Measurements from ENCODE around the gene ZNF485.
"Not testable (repeated sequence)": the region's sequence is repeated elsewhere in the genome, so short reads cannot be mapped to it uniquely, and the experiment has no call there.

ZNF485 gene

GRCh38 chr10:43606323-43607198 lies at the start of gene ZNF485:
Gene ZNF485, plus strand, starts transcription at chr10:43606438. Its CDS starts 613 bp downstream, at chr10:43607051.
- peak; percentile 50 for DNase-seq

- DNase-seq: no peak
These were observed 49.0 kb upstream of the ZNF485 start for GRCh38 chr10:43557214-43557613.

- DNase-seq: no peak
These were observed 36.6 kb upstream of the ZNF485 start for GRCh38 chr10:43569681-43570080.

GRCh38 chr10:43570971-43571370 lies 35.3 kb upstream of the ZNF485 start:
- no peak for DNase-seq

- DNase-seq: no peak
These were observed 32.8 kb upstream of the ZNF485 start for GRCh38 chr10:43573250-43574000.

- DNase-seq: peak; percentile 75
These were observed 32.0 kb upstream of the ZNF485 start, which contains the start of gene ZNF239 for GRCh38 chr10:43574001-43574892. Gene ZNF239, minus strand, starts transcription at chr10:43574616. Its CDS starts 16,537 bp downstream, at chr10:43558079.

DNA sequence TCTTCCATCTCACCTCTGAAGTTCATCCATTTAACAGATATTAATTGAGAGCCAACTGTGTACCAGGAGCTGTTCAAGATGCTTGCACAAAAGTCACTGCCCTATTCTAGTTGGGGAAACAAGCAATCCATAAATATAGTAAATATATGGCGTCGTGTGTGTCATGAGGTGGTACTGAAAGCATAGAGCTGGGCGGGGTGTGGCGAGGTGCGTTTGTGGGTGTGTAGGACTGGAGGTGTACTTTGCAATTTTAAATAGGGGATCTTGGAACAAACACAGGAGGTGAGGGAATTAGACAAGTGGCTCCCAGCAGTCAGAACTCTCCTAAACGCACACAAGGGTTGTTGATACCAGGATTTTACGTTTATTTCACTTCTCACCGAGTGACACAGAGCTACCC lies 31.3 kb upstream of the ZNF485 start:
- DNase-seq: no peak

DNA sequence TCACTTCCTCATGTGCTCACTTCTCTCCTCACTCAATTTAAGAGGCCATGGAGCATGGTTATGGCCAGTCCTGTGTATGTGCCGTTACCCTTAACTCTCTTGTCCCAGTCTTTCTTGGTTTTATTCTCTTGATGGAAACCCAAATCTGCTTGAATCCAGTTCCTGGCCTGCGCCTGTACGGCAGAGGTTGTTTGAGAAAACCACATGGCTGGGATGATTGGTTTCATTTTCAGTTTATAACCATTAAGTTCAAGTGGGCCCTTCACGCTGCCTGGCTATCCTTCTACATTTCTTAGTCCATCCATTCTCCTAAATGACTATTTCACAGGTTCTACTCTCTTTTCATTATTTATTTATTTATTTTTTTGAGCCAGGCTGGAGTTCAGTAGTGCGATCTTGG lies 30.2 kb upstream of the ZNF485 start:
- no peak for DNase-seq

DNA sequence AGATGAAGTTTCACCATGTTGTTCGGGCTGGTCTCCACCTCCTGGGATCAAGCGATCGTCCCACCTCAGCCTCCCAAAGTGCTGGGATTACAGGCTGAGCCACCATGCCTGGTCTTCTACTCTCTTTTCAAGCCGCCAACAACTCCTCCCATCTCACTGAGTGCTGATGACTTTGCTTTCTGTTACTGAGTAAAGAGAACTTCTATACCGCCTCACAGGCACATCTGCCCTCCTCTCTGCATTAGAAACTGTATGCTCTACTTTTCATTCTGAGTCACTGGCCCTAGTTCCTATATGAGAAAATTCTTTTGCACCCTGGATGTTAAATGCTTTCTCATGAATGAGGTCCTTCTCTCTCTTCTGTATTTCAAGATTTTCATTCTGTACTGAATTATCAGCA lies 29.7 kb upstream of the ZNF485 start:
- DNase-seq: no peak

GRCh38 chr10:43584051-43584450 lies 22.2 kb upstream of the ZNF485 start:
- no peak for DNase-seq

GRCh38 chr10:43585046-43585445 lies 21.2 kb upstream of the ZNF485 start:
- no peak for DNase-seq

- no peak for DNase-seq
These were observed 20.1 kb upstream of the ZNF485 start for GRCh38 chr10:43585981-43586729.

DNA sequence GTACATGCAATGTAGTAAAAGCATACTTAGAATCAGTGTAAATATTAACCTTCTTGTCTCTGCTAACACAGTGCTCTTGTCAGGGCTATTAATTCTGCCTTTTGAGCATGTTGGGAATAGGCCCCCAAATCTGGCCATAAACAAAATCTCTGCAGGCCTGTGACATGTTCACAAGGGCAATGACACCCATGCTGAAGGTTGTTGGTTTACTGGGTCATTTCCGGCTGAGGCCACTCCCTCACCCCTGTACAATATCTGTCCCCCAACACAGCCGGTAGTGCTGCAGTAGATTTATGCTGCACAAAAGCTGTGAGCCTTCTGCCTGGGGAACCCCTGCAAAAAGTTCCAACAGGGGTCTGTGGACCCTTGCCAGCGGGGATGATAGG lies 19.5 kb upstream of the ZNF485 start:
- not testable (repeated sequence) for DNase-seq

GRCh38 chr10:43591303-43591904 lies 14.8 kb upstream of the ZNF485 start:
- DNase-seq: no peak

DNA sequence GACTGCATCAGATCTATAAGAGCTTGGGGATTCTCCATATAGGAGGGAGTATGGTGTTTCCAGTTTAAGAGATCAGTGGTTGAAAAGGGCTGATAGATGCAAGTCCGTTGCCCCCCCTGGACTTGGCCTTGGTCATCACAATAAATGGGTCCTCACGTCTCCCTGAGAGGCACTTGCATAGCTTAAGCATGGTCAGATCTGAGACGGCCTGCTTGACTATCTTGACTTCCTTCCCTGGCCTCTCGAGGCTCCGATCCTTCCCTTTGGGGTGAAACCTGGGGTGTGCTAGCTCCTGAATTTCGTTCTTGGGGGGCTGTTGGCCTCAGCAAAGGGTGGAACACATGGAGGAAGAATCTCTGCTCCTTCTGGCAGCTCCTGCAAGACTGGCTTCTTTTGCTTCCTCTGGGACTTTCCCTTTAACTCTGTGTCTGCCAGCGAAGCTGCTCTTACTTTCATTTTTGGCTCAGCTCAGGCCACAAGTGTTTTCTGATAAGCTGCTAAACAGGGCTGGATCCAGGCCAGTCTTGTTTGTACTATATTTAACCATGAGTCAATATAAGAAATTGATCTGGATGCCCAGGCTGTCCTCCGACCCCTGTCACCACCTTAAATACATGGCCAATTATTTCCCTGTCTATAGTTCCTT lies 11.2 kb upstream of the ZNF485 start:
- no peak for DNase-seq

DNA sequence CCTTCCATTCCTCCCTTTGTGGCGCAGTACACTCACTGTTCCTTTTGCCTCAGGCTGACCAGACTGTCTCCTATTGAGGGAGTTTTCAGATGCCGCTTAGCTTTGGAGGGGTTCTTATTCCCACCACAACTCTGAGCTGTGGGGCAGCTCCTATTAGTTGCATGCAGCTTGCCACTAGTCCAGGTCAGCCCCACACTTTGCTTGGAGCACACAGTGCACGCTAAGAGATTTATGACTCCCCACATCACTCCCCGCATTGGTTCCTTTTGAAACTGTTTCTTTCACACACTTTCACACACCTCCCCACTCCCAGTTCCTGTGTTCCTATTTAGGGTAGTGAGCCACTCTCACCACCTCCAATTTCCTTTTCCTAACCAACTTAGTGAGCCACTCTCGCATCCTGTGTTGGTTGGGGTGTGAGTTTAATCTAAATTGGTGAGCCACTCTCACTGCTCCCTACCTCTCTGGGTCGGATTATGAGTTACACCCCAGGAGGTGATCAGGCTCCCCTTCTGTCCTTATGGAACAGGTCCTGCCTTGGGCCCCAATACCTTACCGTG lies 10.4 kb upstream of the ZNF485 start:
- no peak for DNase-seq

DNA sequence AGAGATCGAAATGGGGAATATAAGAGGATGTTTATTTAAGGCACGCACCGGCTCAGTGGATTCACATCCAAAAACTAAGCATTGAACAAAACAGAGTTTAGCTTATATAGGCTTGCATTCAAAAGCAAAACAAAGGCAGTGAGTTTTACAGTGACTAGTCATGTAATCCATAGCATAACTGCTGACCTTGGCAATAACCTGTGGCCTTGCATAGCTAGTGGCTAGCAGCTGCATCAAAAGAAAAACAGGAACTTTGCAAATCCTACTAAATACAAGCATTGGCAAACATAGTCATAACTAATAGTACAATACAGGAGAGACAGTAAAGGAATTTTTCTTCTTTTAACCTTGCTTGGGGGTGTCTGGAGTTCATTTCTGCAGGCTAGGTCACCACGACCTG lies 9.7 kb upstream of the ZNF485 start:
- DNase-seq: no peak

DNA sequence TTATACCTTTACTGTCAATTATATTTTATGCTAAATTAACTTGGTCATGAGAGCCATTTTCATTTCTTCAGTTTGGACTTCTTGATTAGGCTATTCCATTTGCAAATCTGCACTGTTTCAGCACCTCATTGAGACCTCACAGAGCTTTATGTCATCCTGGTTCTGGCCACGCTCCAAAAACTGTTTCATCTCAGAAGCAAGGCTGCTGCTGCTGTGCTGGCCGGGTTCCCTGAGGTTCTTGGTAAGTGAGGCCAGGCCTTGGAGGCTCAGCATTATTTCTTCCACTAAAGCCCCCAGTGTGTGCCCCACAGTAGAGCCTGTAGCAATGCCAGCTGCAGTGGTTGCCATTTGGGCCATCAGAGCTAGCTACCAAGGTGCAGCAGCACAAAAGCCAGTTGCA lies 7.8 kb upstream of the ZNF485 start:
- no peak for DNase-seq

DNA sequence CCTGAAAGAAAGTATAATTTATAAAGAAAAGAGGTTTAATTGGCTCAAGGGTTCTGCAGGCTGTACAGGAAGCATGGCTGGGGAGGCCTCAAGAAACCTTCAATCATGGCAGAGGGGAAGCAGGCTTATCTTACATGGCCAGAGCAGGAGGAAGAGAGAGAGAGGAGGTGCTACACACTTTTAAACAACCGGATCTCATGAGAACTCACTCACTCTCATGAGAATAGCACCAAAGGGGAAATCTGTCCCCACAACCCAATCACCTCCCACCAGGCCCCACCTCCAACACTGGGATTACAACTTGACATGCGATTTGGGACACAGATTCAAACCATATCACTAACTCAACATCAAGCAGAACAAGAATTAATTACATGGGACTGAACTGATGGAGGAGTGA lies 6.9 kb upstream of the ZNF485 start:
- DNase-seq: no peak

GRCh38 chr10:43601576-43601975 lies 4.7 kb upstream of the ZNF485 start:
- DNase-seq: not testable (repeated sequence)

- DNase-seq: no peak
These were observed 352 bp upstream of the ZNF485 start for GRCh38 chr10:43605850-43606322.

All from activated CD4-positive, alpha-beta T cell treated with anti-CD3 and anti-CD28 coated beads, Interleukin-2, amount 50 U/mL, for 1 hour (primary cell).